Measurements from ENCODE around the gene SLC1A3.
"Not testable (repeated sequence)": the region's sequence is repeated elsewhere in the genome, so short reads cannot be mapped to it uniquely, and the experiment has no call there.

SLC1A3 gene

GRCh38 chr5:36606428-36607113 lies at the start of gene SLC1A3:
TSS of gene SLC1A3 (plus strand) at chr5:36606606. CDS start at chr5:36608424, 1,818 bp downstream.
- peak within 1 kb of the TSS; percentile 80 for H3K27ac Mint-ChIP-seq
- H3K4me3 Mint-ChIP-seq: peak within 1 kb of the TSS; percentile 86 to 88
- H3K36me3 Mint-ChIP-seq: no peaks in the 10 kb centered on the region
- H3K4me1 Mint-ChIP-seq: peaks cover 13 to 16% of the 10 kb centered on the region in 2 donors
- H3K9me3 Mint-ChIP-seq: peaks cover 0 to 1% of the 10 kb centered on the region in 2 donors
- DNase-seq (peak; percentile 36), ATAC-seq (replicated peaks) (peak; percentile 90 to 93)
- peaks cover 40 to 52% of the 10 kb centered on the region in 2 donors for H3K27me3 Mint-ChIP-seq

- Mint-ChIP-seq H3K4me1 (no peaks in the 10 kb centered on the region), H3K27me3 (peaks cover 0 to 6% of the 10 kb centered on the region in 2 donors), H3K27ac (no peak overlapping the region), H3K4me3 (no peak overlapping the region), H3K36me3 (no peaks in the 10 kb centered on the region), H3K9me3 (peaks cover 7 to 8% of the 10 kb centered on the region in 2 donors)
- no peak for DNase-seq
- no peak for ATAC-seq (replicated peaks)
Measured at GRCh38 chr5:36558641-36559040, 47.8 kb upstream of the SLC1A3 start.

DNA sequence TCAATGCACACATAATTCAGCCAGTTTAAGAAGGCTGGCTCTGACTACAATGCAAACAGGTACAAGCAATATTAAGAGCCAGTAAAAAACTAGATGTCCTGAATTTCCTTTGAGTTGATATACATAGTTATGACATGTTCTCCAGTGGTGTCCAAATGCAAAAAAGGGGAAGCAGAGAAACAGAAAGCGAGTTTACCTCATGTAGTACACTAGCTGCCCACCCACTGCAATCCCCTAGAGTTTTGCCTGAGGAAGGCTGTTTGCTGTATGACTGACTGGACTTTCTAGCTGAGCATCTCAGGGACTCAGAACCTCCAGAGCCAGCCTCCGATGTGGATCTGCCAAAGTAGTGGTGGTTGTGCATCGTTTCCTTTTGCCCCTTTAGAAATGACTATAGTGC lies 44.8 kb upstream of the SLC1A3 start:
- ATAC-seq (replicated peaks): peak in 1 of 2 donors; percentile 42
- H3K27me3 Mint-ChIP-seq: no peaks in the 10 kb centered on the region

GRCh38 chr5:36569491-36569890 lies 36.9 kb upstream of the SLC1A3 start:
- Mint-ChIP-seq H3K27me3 (no peaks in the 10 kb centered on the region), H3K9me3 (no peaks in the 10 kb centered on the region), H3K27ac (no peak overlapping the region), H3K4me3 (no peak overlapping the region), H3K4me1 (no peaks in the 10 kb centered on the region), H3K36me3 (no peaks in the 10 kb centered on the region)
- ATAC-seq (replicated peaks): no peak
- no peak for DNase-seq

More for the DNA sequence above, 44.8 kb upstream of the SLC1A3 start:
- H3K4me1 Mint-ChIP-seq: no peaks in the 10 kb centered on the region
- peaks cover 2 to 3% of the 10 kb centered on the region in 2 donors for H3K9me3 Mint-ChIP-seq
- no peaks in the 10 kb centered on the region for H3K36me3 Mint-ChIP-seq
- H3K27ac Mint-ChIP-seq: no peak overlapping the region
- H3K4me3 Mint-ChIP-seq: no peak overlapping the region
- DNase-seq: no peak

DNA sequence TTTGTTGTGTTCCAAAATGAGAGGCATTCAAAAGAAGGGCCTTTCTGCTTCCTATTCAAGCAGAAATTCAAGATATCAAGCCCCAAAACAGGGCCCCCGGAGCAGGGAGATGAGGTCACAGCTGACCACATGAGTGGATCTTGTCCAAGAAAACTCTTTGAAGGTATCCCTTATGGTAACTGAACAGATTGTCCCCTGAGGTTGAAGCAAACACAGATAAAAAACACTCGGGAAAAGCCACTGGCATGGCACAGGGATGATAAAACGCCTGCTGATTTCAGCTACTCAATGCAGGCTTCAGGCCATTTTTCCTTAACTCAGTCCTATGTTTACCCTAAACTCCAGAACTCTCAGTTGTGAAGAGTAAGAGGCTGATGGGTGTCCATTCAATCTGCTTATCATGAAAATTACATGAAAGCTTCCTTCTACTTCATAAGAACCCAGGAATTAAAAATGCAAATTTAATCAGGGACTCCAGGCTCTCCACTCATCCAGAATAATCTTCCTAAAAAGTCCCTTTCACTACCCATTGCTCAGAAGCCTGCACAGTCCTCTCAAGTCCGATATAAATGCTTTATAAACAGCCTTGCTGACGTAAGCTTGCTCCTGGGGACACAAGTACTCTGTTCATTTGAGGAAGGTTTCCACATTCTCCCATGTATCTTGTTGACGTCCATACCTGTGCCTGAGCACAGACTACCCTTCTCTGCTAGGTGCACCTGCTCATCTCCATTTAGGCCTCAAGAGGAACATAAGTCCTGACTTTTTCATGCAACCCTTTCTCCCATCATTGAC lies 35.9 kb upstream of the SLC1A3 start:
- Mint-ChIP-seq H3K27me3 (no peaks in the 10 kb centered on the region), H3K9me3 (no peaks in the 10 kb centered on the region), H3K4me3 (no peak overlapping the region), H3K4me1 (no peaks in the 10 kb centered on the region), H3K27ac (no peak overlapping the region), H3K36me3 (no peaks in the 10 kb centered on the region)
- DNase-seq: no peak
- ATAC-seq (replicated peaks): no peak

GRCh38 chr5:36571401-36572042 lies 34.9 kb upstream of the SLC1A3 start:
- Mint-ChIP-seq H3K36me3 (no peaks in the 10 kb centered on the region), H3K4me1 (no peaks in the 10 kb centered on the region), H3K27ac (no peak overlapping the region), H3K27me3 (no peaks in the 10 kb centered on the region), H3K4me3 (no peak overlapping the region), H3K9me3 (no peaks in the 10 kb centered on the region)
- no peak for ATAC-seq (replicated peaks)
- no peak for DNase-seq

DNA sequence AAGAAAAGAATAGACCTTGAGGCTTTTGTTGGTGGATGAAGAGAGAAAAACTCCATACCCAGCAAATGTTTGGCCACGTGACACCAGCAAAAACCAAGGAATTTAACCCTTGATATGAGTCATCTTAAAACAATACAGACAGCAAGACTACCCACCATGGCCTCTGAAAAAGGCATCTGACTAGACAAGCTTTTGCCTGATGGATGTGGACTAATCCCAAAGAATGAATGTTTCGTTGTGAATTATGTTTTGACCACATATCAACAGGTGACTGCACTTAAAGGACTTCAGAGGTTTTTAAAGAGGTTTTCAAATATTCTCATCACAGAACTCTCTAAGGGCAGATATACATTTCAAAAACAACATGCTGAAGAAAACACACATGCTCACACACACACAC lies 33.0 kb upstream of the SLC1A3 start:
- no peak for DNase-seq
- no peak overlapping the region for H3K27ac Mint-ChIP-seq

DNA sequence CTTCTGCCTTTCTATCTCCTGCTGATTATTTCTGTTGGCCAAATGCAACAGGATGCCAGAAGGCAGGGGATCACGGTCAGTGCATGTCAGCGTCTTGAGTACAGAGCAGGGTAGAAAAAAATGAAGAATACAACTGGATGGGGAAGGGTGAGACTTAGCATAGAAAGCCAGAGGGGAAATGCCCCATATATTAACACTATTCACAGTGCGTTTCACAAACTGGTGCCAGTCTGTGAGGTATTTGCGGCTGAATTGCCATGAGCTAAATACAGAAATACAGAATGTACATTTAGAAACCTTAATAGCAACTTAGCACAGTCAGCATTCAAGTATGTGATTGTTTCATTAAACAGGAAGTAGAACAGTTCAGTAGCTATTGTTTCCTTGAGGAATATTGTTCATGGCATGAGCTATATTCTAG lies 31.0 kb upstream of the SLC1A3 start:
- no peak for DNase-seq
- Mint-ChIP-seq H3K27me3 (peaks cover 0 to 11% of the 10 kb centered on the region in 2 donors), H3K9me3 (peaks cover 0 to 2% of the 10 kb centered on the region in 2 donors), H3K4me1 (no peaks in the 10 kb centered on the region), H3K36me3 (no peaks in the 10 kb centered on the region), H3K27ac (no peak overlapping the region), H3K4me3 (no peak overlapping the region)
- ATAC-seq (replicated peaks): no peak

More for the DNA sequence above, 33.0 kb upstream of the SLC1A3 start:
- Mint-ChIP-seq H3K36me3 (no peaks in the 10 kb centered on the region), H3K9me3 (no peaks in the 10 kb centered on the region), H3K4me3 (no peak overlapping the region), H3K4me1 (no peaks in the 10 kb centered on the region), H3K27me3 (peaks cover 0 to 6% of the 10 kb centered on the region in 2 donors)
- no peak for ATAC-seq (replicated peaks)

GRCh38 chr5:36576721-36577120 lies 29.7 kb upstream of the SLC1A3 start:
- Mint-ChIP-seq H3K4me3 (no peak overlapping the region), H3K27ac (no peak overlapping the region), H3K4me1 (peaks cover 0 to 2% of the 10 kb centered on the region in 2 donors), H3K9me3 (peaks cover 0 to 2% of the 10 kb centered on the region in 2 donors), H3K36me3 (no peaks in the 10 kb centered on the region), H3K27me3 (peaks cover 3 to 11% of the 10 kb centered on the region in 2 donors)
- ATAC-seq (replicated peaks) (no peak), DNase-seq (no peak)

- not testable (repeated sequence) for H3K27ac Mint-ChIP-seq; ATAC-seq (replicated peaks); H3K9me3 Mint-ChIP-seq; H3K4me1 Mint-ChIP-seq; DNase-seq; H3K36me3 Mint-ChIP-seq; H3K4me3 Mint-ChIP-seq
- peaks cover 8 to 18% of the 10 kb centered on the region in 2 donors for H3K27me3 Mint-ChIP-seq
Measured at GRCh38 chr5:36579858-36580257, 26.5 kb upstream of the SLC1A3 start.

DNA sequence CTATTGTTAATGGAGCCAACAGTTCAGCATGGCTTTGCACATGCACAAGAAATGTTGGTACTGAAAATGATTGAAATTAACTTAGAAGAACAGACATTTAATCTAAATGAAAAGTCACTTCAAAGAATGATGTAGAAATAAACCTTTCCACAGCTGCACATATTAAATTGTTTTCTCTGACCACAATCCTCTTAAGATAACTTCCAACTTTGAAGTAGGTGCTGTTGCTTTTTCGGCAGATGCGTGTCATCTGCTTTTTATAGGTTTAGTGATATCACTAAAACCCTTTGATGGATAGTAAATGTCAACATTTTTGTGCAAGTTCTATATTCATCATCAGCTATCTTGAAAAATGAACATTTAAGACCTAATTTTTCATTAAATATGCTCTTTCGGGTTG lies 25.3 kb upstream of the SLC1A3 start:
- DNase-seq: no peak
- Mint-ChIP-seq H3K4me3 (no peak overlapping the region), H3K4me1 (peaks cover 0 to 2% of the 10 kb centered on the region in 2 donors), H3K9me3 (peaks cover 0 to 2% of the 10 kb centered on the region in 2 donors), H3K27me3 (peaks cover 13 to 24% of the 10 kb centered on the region in 2 donors), H3K27ac (no peak overlapping the region), H3K36me3 (no peaks in the 10 kb centered on the region)
- ATAC-seq (replicated peaks): no peak

- Mint-ChIP-seq H3K27me3 (peaks cover 24 to 25% of the 10 kb centered on the region in 2 donors), H3K27ac (no peak overlapping the region), H3K4me3 (no peak overlapping the region), H3K4me1 (peaks cover 0 to 2% of the 10 kb centered on the region in 2 donors), H3K36me3 (no peaks in the 10 kb centered on the region), H3K9me3 (peaks cover 0 to 2% of the 10 kb centered on the region in 2 donors)
- ATAC-seq (replicated peaks) (no peak), DNase-seq (no peak)
Measured at GRCh38 chr5:36584009-36584875, 22.2 kb upstream of the SLC1A3 start.

DNA sequence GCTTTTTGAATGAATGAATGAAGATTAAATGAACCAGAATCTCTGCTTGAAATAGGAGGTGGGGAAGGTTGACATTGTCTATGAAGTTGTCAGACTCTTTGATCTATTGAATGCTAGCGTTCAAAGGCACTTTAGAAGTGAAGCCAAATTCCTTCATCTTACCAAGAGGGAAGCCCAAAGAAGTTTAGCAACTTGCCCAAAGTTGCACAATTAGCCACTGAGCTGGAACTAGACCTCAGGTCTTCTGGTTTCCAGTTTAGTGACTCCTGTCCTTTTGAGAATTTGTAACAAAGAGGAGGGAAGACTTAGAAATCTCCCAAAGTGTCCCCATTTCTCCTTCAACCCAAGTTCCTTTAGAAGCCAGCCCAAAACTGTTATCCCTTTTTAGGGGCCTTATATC lies 20.7 kb upstream of the SLC1A3 start:
- H3K27ac Mint-ChIP-seq: no peak overlapping the region
- no peaks in the 10 kb centered on the region for H3K9me3 Mint-ChIP-seq
- H3K27me3 Mint-ChIP-seq: peaks cover 19 to 25% of the 10 kb centered on the region in 2 donors
- H3K4me3 Mint-ChIP-seq: no peak overlapping the region
- no peak for DNase-seq
- no peaks in the 10 kb centered on the region for H3K36me3 Mint-ChIP-seq
- ATAC-seq (replicated peaks): no peak
- peaks cover 0 to 2% of the 10 kb centered on the region in 2 donors for H3K4me1 Mint-ChIP-seq

DNA sequence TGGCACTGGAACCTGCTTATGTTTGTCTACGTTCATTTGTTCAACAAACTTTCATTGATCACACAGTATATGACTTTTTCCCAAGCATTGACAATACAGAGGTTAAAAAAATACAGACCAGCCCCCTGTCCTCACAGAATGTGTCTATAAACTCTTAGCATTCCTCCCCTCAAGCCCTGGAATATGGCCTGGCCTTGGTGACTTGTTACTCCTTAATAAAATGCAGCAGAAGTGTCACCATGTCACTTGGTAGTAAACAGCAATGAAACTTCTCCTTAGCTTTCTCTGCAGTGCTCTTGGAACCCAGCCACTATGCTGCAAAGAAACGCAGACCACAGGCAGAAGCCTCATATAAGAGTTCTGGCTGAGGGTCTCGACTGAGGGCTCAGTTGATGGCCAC lies 19.1 kb upstream of the SLC1A3 start:
- peaks cover 19 to 21% of the 10 kb centered on the region in 2 donors for H3K27me3 Mint-ChIP-seq
- H3K36me3 Mint-ChIP-seq: no peaks in the 10 kb centered on the region
- H3K9me3 Mint-ChIP-seq: no peaks in the 10 kb centered on the region
- ATAC-seq (replicated peaks) (no peak), DNase-seq (no peak)
- no peaks in the 10 kb centered on the region for H3K4me1 Mint-ChIP-seq
- no peak overlapping the region for H3K4me3 Mint-ChIP-seq
- H3K27ac Mint-ChIP-seq: no peak overlapping the region
